Activated naive CD4-positive, alpha-beta T cell treated with anti-CD3 and anti-CD28 coated beads for 36 hours (primary cell): ENCODE data around the gene HDHD2. TPM values are rescaled to one million over a fixed set of nuclear protein-coding genes. Genes with fewer than 3 reads are reported as not detected.
"Not testable (repeated sequence)": the region's sequence is repeated elsewhere in the genome, so short reads cannot be mapped to it uniquely, and the experiment has no call there.

Experiments used
- CTCF ChIA-PET: fragments of 350-600 bp; sonication (Branson Sonifier 250); formaldehyde crosslinking; loops from one replicate; lab custom pipeline; 2021; ENCODE audit warnings: antibody characterized with exemption; lab: Charles Lee
- DNase-seq: peaks from one replicate; pipeline ENCODE4 v3.0.0-alpha.2; 2020
- H3K27ac Mint-ChIP-seq: one replicate; pipeline ENCODE4 v1.8.0; 2021; ENCODE audit warnings: mild to moderate bottlenecking, mixed read lengths
- H3K27me3 Mint-ChIP-seq: one replicate; pipeline ENCODE4 v1.8.0; 2021; ENCODE audit warnings: low read depth, mixed read lengths
- H3K36me3 Mint-ChIP-seq: one replicate; pipeline ENCODE4 v1.8.0; 2021; ENCODE audit warnings: low read depth, mixed read lengths
- H3K4me1 Mint-ChIP-seq: one replicate; pipeline ENCODE4 v1.8.0; 2021; ENCODE audit warnings: low read depth, mixed read lengths
- H3K4me3 Mint-ChIP-seq: one replicate; pipeline ENCODE4 v1.8.0; 2021; ENCODE audit warnings: mild to moderate bottlenecking, moderate library complexity, mixed read lengths
- H3K9me3 Mint-ChIP-seq: one replicate; pipeline ENCODE4 v1.8.0; 2021; ENCODE audit warnings: mixed read lengths
- intact Hi-C: fragments of 100-400 bp; cut with micrococcal nuclease; formaldehyde crosslinking; loops from one replicate; pipeline ENCODE4 v1.15.1; 2023
- total RNA-seq, 2 experiments: library from RNA; stranded (reverse); gene quantifications; one replicate each; pipeline ENCODE4 v1.2.3, GENCODE V29; 2021

The HDHD2 gene
- 10 to 100 TPM; 32.8 to 33.9 TPM for total RNA-seq

- H3K36me3 Mint-ChIP-seq: peaks cover 19% of the 10 kb centered on the region
- peak within 1 kb of the TSS; percentile 96 for H3K27ac Mint-ChIP-seq
- peaks cover 35% of the 10 kb centered on the region for H3K4me1 Mint-ChIP-seq
- peak within 1 kb of the TSS; percentile 95 for H3K4me3 Mint-ChIP-seq
- no peaks in the 10 kb centered on the region for H3K9me3 Mint-ChIP-seq
- CTCF ChIA-PET: interaction anchor here (0.9 to 1.7 kb wide), 2 partner anchors 31 to 55 kb away, joined by 5 to 8 read pairs; no protein-coding TSS in a partner anchor
- no peaks in the 10 kb centered on the region for H3K27me3 Mint-ChIP-seq
- peak; percentile 83 for DNase-seq
- intact Hi-C loops: loop anchor here (1.0 to 2.0 kb wide), 4 partner anchors 26 to 781 kb away; partner anchors contain the start of genes IER3IP1, KATNAL2, PIAS2 and SMAD2
These were observed at the start of gene HDHD2 for GRCh38 chr18:47150029-47150823. Gene HDHD2 (minus strand): TSS chr18:47150500. CDS start chr18:47136439, 14,061 bp downstream.

- H3K27ac Mint-ChIP-seq, H3K9me3 Mint-ChIP-seq, H3K4me1 Mint-ChIP-seq, H3K4me3 Mint-ChIP-seq, intact Hi-C loops, H3K36me3 Mint-ChIP-seq, DNase-seq: not testable (repeated sequence)
- peaks cover 15% of the 10 kb centered on the region for H3K27me3 Mint-ChIP-seq
- CTCF ChIA-PET: interaction anchor here (0.6 to 2.2 kb wide), 2 partner anchors 9 to 92 kb away, joined by 3 to 16 read pairs; no protein-coding TSS in a partner anchor
These were observed 45.7 kb upstream of the HDHD2 start for GRCh38 chr18:47195961-47196360.

- CTCF ChIA-PET: interaction anchor here (0.8 to 1.4 kb wide), 2 partner anchors 50 to 92 kb away, joined by 3 read pairs; no protein-coding TSS in a partner anchor
- intact Hi-C loops: loop anchor here (1.0 to 5.0 kb wide), 2 partner anchors 42 to 70 kb away; partner anchors contain the start of gene HDHD2
- Mint-ChIP-seq H3K27ac (no peak overlapping the region), H3K36me3 (no peaks in the 10 kb centered on the region), H3K9me3 (no peaks in the 10 kb centered on the region), H3K4me1 (peaks cover 2% of the 10 kb centered on the region), H3K27me3 (peaks cover 15% of the 10 kb centered on the region), H3K4me3 (no peak overlapping the region)
- DNase-seq: peak; percentile 21
These were observed 41.7 kb upstream of the HDHD2 start for GRCh38 chr18:47191961-47192360.

- H3K27ac Mint-ChIP-seq: no peak overlapping the region
- intact Hi-C loops: no loop called here
- peaks cover 18% of the 10 kb centered on the region for H3K9me3 Mint-ChIP-seq
- CTCF ChIA-PET: interaction anchor here (0.6 to 1.8 kb wide), 3 partner anchors 17 to 88 kb away, joined by 3 to 6 read pairs (median 3); no protein-coding TSS in a partner anchor
- no peak overlapping the region for H3K4me3 Mint-ChIP-seq
- H3K4me1 Mint-ChIP-seq: no peaks in the 10 kb centered on the region
- no peak for DNase-seq
- peaks cover 12% of the 10 kb centered on the region for H3K27me3 Mint-ChIP-seq
- peaks cover 5% of the 10 kb centered on the region for H3K36me3 Mint-ChIP-seq
These were observed 37.4 kb upstream of the HDHD2 start for GRCh38 chr18:47187721-47188120.

- no peak overlapping the region for H3K27ac Mint-ChIP-seq
- H3K4me1 Mint-ChIP-seq: no peaks in the 10 kb centered on the region
- H3K27me3 Mint-ChIP-seq: peaks cover 3% of the 10 kb centered on the region
- DNase-seq: peak; percentile 27
- peaks cover 5% of the 10 kb centered on the region for H3K36me3 Mint-ChIP-seq
- peaks cover 18% of the 10 kb centered on the region for H3K9me3 Mint-ChIP-seq
- intact Hi-C loops: no loop called here
- H3K4me3 Mint-ChIP-seq: no peak overlapping the region
- CTCF ChIA-PET: interaction anchor here (0.6 to 1.8 kb wide), 3 partner anchors 11 to 81 kb away, joined by 3 to 10 read pairs (median 3); no protein-coding TSS in a partner anchor
These were observed 34.2 kb upstream of the HDHD2 start for GRCh38 chr18:47184419-47185050.

GRCh38 chr18:47182156-47182555 is 31.9 kb upstream of the HDHD2 start:
- intact Hi-C loops, CTCF ChIA-PET, H3K27ac Mint-ChIP-seq, H3K4me3 Mint-ChIP-seq, DNase-seq, H3K36me3 Mint-ChIP-seq, H3K4me1 Mint-ChIP-seq, H3K27me3 Mint-ChIP-seq: not testable (repeated sequence)
- H3K9me3 Mint-ChIP-seq: peaks cover 18% of the 10 kb centered on the region

GRCh38 chr18:47180765-47181164 is 30.5 kb upstream of the HDHD2 start:
- no peak overlapping the region for H3K27ac Mint-ChIP-seq
- no peaks in the 10 kb centered on the region for H3K27me3 Mint-ChIP-seq
- no peaks in the 10 kb centered on the region for H3K4me1 Mint-ChIP-seq
- intact Hi-C loops: no loop called here
- CTCF ChIA-PET: interaction anchor here (1.4 kb wide), 1 partner anchor 24 kb away, joined by 3 read pairs; no protein-coding TSS in a partner anchor
- DNase-seq: no peak
- H3K36me3 Mint-ChIP-seq: peaks cover 3% of the 10 kb centered on the region
- H3K4me3 Mint-ChIP-seq: no peak overlapping the region
- H3K9me3 Mint-ChIP-seq: peaks cover 15% of the 10 kb centered on the region

- no peaks in the 10 kb centered on the region for H3K27me3 Mint-ChIP-seq
- CTCF ChIA-PET: interaction anchor here (0.9 to 1.4 kb wide), 2 partner anchors 25 kb away, joined by 3 read pairs; no protein-coding TSS in a partner anchor
- no peaks in the 10 kb centered on the region for H3K4me1 Mint-ChIP-seq
- DNase-seq: no peak
- H3K4me3 Mint-ChIP-seq: no peak overlapping the region
- peaks cover 4% of the 10 kb centered on the region for H3K36me3 Mint-ChIP-seq
- no peak overlapping the region for H3K27ac Mint-ChIP-seq
- H3K9me3 Mint-ChIP-seq: peaks cover 6% of the 10 kb centered on the region
- intact Hi-C loops: no loop called here
These were observed 29.2 kb upstream of the HDHD2 start for GRCh38 chr18:47179520-47179919.

- Mint-ChIP-seq H3K9me3 (no peaks in the 10 kb centered on the region), H3K4me3 (no peak within 1 kb of the TSS), H3K27me3 (no peaks in the 10 kb centered on the region), H3K36me3 (peaks cover 1% of the 10 kb centered on the region), H3K27ac (peak within 1 kb of the TSS; percentile 62), H3K4me1 (no peaks in the 10 kb centered on the region)
- DNase-seq: peak; percentile 91
- CTCF ChIA-PET: interaction anchor here (0.7 kb wide), 1 partner anchor 437 kb away, joined by 3 read pairs; no protein-coding TSS in a partner anchor
- intact Hi-C loops: loop anchor here (1.0 kb wide), 1 partner anchor 26 kb away; the partner anchor contains the start of gene HDHD2
These were observed 25.7 kb upstream of the HDHD2 start, which contains the start of gene IER3IP1 for GRCh38 chr18:47175898-47176575. Gene IER3IP1 (minus strand): TSS chr18:47176364. CDS start chr18:47176277, 87 bp downstream.

GRCh38 chr18:47175283-47175897 is 25.1 kb upstream of the HDHD2 start:
- H3K36me3 Mint-ChIP-seq: peaks cover 1% of the 10 kb centered on the region
- H3K4me3 Mint-ChIP-seq: no peak overlapping the region
- CTCF ChIA-PET: no interaction called here
- no peaks in the 10 kb centered on the region for H3K9me3 Mint-ChIP-seq
- peak overlapping the region; percentile 62 for H3K27ac Mint-ChIP-seq
- no peaks in the 10 kb centered on the region for H3K4me1 Mint-ChIP-seq
- H3K27me3 Mint-ChIP-seq: no peaks in the 10 kb centered on the region
- DNase-seq: peak; percentile 8
- intact Hi-C loops: no loop called here

GRCh38 chr18:47174545-47175116 is 24.3 kb upstream of the HDHD2 start:
- intact Hi-C loops: no loop called here
- CTCF ChIA-PET: interaction anchor here (0.7 kb wide), 1 partner anchor 17 kb away, joined by 5 read pairs; no protein-coding TSS in a partner anchor

More at GRCh38 chr18:47174545-47175116, 24.3 kb upstream of the HDHD2 start:
- Mint-ChIP-seq H3K9me3 (no peaks in the 10 kb centered on the region), H3K27ac (no peak overlapping the region), H3K4me1 (no peaks in the 10 kb centered on the region), H3K27me3 (no peaks in the 10 kb centered on the region), H3K4me3 (no peak overlapping the region), H3K36me3 (peaks cover 1% of the 10 kb centered on the region)
- no peak for DNase-seq
